ENCODE results near the gene ERCC1.

Gene ERCC1

GRCh38 chr19:45448425-45448756 is 24.7 kb upstream of the ERCC1 start:
- H3K4me3 ChIP-seq (ENCODE audit: low read length) = no peak overlapping the region
- H4K20me1 ChIP-seq (ENCODE audit: insufficient read depth, low read length) = no peaks in the 10 kb centered on the region
- no peaks in the 10 kb centered on the region for H3K36me3 ChIP-seq (replicated peaks; ENCODE audit: low read depth, low read length)
- H3K79me2 ChIP-seq (ENCODE audit: low read length) = no peaks in the 10 kb centered on the region
- peaks cover 9% of the 10 kb centered on the region for H3K27me3 ChIP-seq (ENCODE audit: low read depth, low read length)
- TF ChIP-seq EZH2phosphoT487 (IDR thresholded peaks at IDR 0.05; ENCODE audit: low read depth) (no peak), CTCF (IDR thresholded peaks at IDR 0.05; ENCODE audit: low read depth, low read length) (no peak)
- H3K4me2 ChIP-seq (ENCODE audit: low read length) = no peak overlapping the region
- H3K9ac ChIP-seq (ENCODE audit: low read length) = no peak overlapping the region
- no peak overlapping the region for H3K27ac ChIP-seq (ENCODE audit: low read length)
- H3K4me1 ChIP-seq (ENCODE audit: low read length) = peaks cover 16% of the 10 kb centered on the region
- no peak overlapping the region for H2AFZ ChIP-seq (ENCODE audit: low read depth, low read length)
- H3K9me3 ChIP-seq (ENCODE audit: insufficient read depth, low read length) = no peaks in the 10 kb centered on the region

DNA sequence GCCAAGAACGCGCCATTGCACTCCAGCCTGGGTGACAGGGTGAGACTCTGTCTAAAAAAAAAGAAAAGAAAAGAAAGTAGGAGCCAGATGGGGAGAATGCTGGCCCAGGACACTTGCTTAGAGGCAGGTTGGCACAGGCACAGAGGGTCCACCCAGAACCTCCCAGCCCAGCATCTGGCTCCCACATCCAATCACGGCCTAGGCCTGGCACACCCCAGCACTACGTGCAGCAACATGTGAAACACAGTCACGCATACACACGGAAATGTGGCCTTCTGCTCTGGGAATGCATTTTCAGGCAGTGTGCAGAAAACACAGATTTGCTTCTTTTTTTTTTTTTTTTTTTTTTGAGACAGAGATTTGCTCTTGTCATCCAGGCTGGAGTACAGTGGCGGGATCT is 23.2 kb upstream of the ERCC1 start:
- no peaks in the 10 kb centered on the region for H3K36me3 ChIP-seq (replicated peaks; ENCODE audit: low read depth, low read length)
- H3K4me3 ChIP-seq (ENCODE audit: low read length) = no peak overlapping the region
- TF ChIP-seq CTCF (IDR thresholded peaks at IDR 0.05; ENCODE audit: low read depth, low read length) = no peak
- TF ChIP-seq EZH2phosphoT487 (IDR thresholded peaks at IDR 0.05; ENCODE audit: low read depth) = no peak
- no peak overlapping the region for H3K9ac ChIP-seq (ENCODE audit: low read length)
- no peak overlapping the region for H3K4me2 ChIP-seq (ENCODE audit: low read length)
- H2AFZ ChIP-seq (ENCODE audit: low read depth, low read length) = no peak overlapping the region
- H3K79me2 ChIP-seq (ENCODE audit: low read length) = no peaks in the 10 kb centered on the region
- H3K4me1 ChIP-seq (ENCODE audit: low read length) = peaks cover 23% of the 10 kb centered on the region
- no peaks in the 10 kb centered on the region for H4K20me1 ChIP-seq (ENCODE audit: insufficient read depth, low read length)
- peaks cover 7% of the 10 kb centered on the region for H3K27me3 ChIP-seq (ENCODE audit: low read depth, low read length)
- H3K27ac ChIP-seq (ENCODE audit: low read length) = no peak overlapping the region
- H3K9me3 ChIP-seq (ENCODE audit: insufficient read depth, low read length) = no peaks in the 10 kb centered on the region

GRCh38 chr19:45446295-45446694 is 22.6 kb upstream of the ERCC1 start:
- Histone ChIP-seq H3K4me2 (ENCODE audit: low read length) (no peak overlapping the region), H3K27me3 (ENCODE audit: low read depth, low read length) (peaks cover under 1% of the 10 kb centered on the region; the same call in 1 of the 2 replicates)

DNA sequence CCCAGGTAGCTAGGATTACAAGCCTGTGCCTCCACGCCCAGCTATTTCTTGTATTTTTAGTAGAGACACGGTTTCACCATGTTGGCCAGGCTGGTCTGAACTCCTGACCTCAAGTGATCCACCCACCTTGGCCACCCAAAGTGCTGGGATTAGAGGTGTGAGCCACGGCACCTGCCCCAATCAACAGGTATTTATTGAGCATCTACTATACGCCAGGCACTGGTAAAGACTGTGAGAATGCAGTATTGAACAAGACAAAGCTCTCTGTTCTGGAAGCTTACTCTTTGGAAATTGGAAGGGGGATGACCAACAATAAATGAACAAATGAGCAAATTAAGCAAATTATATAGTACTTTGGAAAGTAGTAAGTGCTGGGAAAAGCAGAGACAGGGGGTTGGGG is 21.4 kb upstream of the ERCC1 start:
- H3K79me2 ChIP-seq (ENCODE audit: low read length) = no peaks in the 10 kb centered on the region
- no peaks in the 10 kb centered on the region for H4K20me1 ChIP-seq (ENCODE audit: insufficient read depth, low read length)
- H3K4me2 ChIP-seq (ENCODE audit: low read length) = peak overlapping the region; percentile 85
- H3K9me3 ChIP-seq (ENCODE audit: insufficient read depth, low read length) = no peaks in the 10 kb centered on the region
- H3K9ac ChIP-seq (ENCODE audit: low read length) = no peak overlapping the region
- TF ChIP-seq CTCF (IDR thresholded peaks at IDR 0.05; ENCODE audit: low read depth, low read length) = no peak
- no peak for TF ChIP-seq EZH2phosphoT487 (IDR thresholded peaks at IDR 0.05; ENCODE audit: low read depth)
- peaks cover 22% of the 10 kb centered on the region for H3K4me1 ChIP-seq (ENCODE audit: low read length)
- H3K36me3 ChIP-seq (replicated peaks; ENCODE audit: low read depth, low read length) = no peaks in the 10 kb centered on the region
- H3K27ac ChIP-seq (ENCODE audit: low read length) = no peak overlapping the region
- H3K27me3 ChIP-seq (ENCODE audit: low read depth, low read length) = no peaks in the 10 kb centered on the region
- no peak overlapping the region for H2AFZ ChIP-seq (ENCODE audit: low read depth, low read length)
- H3K4me3 ChIP-seq (ENCODE audit: low read length) = peak overlapping the region; percentile 88

More at GRCh38 chr19:45446295-45446694, 22.6 kb upstream of the ERCC1 start:
- TF ChIP-seq CTCF (IDR thresholded peaks at IDR 0.05; ENCODE audit: low read depth, low read length) (peak; percentile 77), EZH2phosphoT487 (IDR thresholded peaks at IDR 0.05; ENCODE audit: low read depth) (no peak)
- Histone ChIP-seq H3K4me1 (ENCODE audit: low read length) (peaks cover 20% of the 10 kb centered on the region), H3K79me2 (ENCODE audit: low read length) (no peaks in the 10 kb centered on the region), H3K4me3 (ENCODE audit: low read length) (no peak overlapping the region), H3K9me3 (ENCODE audit: insufficient read depth, low read length) (no peaks in the 10 kb centered on the region), H3K36me3 (replicated peaks; ENCODE audit: low read depth, low read length) (no peaks in the 10 kb centered on the region), H3K9ac (ENCODE audit: low read length) (no peak overlapping the region), H4K20me1 (ENCODE audit: insufficient read depth, low read length) (no peaks in the 10 kb centered on the region), H2AFZ (ENCODE audit: low read depth, low read length) (no peak overlapping the region), H3K27ac (ENCODE audit: low read length) (no peak overlapping the region)
